Dedifferentiated amniotic fluid mesenchymal stem cell (primary cell): ENCODE measurements around the gene TIMM50.

ENCODE experiments used
- DNase-seq: peaks from one replicate; pipeline ENCODE4 v3.0.0-alpha.2; 2016; ENCODE audit errors: extremely low spot score

Gene TIMM50

GRCh38 chr19:39500543-39500942 is 19.9 kb downstream of the TIMM50 start:
- no peak for DNase-seq

- DNase-seq, result no peak
These were observed 20.7 kb downstream of the TIMM50 start for GRCh38 chr19:39501340-39501739.

DNA sequence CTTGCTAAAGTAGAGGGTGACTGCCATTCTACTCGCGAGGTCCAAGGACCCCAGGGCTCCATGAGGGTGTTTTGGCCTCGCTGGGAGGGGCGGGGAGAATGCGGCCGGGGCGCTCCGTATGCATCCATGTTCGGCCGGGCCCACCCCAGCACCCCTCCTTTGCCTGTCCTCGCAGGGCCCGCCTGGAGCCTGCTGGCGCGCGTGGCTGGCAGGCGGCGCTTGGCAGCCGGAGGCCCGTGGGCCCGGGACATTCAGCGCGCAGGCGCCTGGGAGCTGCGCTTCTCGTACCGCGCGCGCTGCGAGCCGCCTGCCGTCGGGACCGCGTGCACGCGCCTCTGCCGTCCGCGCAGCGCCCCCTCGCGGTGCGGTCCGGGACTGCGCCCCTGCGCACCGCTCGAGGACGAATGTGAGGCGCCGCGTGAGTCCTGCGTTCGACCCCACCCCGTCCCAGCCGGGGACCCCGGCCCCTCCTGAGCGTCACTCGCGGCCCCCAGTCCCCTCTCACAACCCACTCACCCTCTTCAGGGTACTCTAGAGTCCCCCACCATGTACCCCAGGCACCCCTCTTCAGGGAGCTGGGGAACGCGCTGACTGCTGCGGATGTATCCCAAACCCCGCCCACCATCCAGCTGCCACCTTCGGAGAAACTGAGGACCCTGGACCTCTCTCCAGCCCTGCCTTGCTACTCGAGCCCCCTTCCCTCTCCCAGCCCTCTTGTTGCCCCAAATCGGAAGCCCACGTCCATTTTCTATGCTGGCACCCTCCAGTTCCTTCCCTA is 22.2 kb downstream of the TIMM50 start:
- DNase-seq, result peak; percentile 24

- no peak for DNase-seq
These were observed 25.9 kb downstream of the TIMM50 start for GRCh38 chr19:39506598-39506943.

DNA sequence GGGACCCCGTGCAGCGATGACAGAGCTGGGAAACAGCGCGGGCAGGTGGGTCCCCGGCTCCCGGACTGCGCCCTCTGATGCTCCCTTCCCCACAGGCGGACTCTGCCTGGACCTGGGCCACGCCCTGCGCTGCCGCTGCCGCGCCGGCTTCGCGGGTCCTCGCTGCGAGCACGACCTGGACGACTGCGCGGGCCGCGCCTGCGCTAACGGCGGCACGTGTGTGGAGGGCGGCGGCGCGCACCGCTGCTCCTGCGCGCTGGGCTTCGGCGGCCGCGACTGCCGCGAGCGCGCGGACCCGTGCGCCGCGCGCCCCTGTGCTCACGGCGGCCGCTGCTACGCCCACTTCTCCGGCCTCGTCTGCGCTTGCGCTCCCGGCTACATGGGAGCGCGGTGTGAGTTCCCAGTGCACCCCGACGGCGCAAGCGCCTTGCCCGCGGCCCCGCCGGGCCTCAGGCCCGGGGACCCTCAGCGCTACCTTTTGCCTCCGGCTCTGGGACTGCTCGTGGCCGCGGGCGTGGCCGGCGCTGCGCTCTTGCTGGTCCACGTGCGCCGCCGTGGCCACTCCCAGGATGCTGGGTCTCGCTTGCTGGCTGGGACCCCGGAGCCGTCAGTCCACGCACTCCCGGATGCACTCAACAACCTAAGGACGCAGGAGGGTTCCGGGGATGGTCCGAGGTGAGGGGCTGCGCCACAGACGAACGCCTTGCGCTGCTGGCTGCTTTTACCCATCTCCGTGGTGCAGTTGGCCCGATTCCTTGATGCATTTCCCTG is 26.5 kb downstream of the TIMM50 start:
- DNase-seq, result peak; percentile 17

GRCh38 chr19:39507715-39508364 is 27.2 kb downstream of the TIMM50 start:
- DNase-seq, result no peak

DNA sequence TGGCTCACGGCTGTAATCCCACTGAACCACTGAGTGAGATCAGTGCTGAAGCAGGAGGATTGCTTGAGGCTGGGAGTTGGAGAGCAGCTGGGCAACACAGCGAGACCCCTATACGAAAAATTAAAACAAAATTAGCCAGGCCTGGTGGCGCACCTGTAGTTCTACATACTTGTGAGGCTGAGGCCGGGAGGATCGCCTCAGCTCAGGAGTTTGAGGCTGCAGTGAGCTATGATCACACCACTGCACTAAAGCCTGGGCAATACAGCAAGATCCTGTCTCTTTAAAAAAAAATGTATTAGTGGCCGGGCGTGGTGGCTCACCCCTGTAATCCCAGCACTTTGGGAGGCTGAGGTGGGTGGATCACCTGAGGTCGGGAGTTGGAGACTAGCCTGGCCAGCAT is 28.0 kb downstream of the TIMM50 start:
- DNase-seq, result no peak

DNA sequence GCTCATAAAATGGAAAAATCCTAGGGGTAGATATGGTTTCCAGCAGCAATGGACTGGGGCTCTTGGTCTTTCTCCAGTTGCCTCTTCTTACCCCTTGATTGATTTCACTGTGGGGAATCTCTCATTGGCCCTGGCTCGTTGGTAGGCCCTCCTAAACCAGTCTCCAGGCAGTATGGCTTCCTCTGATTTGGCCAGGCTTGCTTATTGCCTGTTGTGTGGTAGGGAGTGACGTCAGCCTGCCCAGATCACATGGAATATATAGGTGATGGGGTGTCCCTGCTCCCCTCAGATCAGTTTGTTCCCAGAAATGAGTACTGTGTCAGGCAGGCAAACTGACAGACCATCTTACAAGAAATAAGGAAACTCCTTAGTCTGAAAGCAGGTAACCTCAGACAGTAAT is 28.6 kb downstream of the TIMM50 start:
- no peak for DNase-seq

- no peak for DNase-seq
These were observed 32.4 kb downstream of the TIMM50 start for GRCh38 chr19:39512988-39513387.

DNA sequence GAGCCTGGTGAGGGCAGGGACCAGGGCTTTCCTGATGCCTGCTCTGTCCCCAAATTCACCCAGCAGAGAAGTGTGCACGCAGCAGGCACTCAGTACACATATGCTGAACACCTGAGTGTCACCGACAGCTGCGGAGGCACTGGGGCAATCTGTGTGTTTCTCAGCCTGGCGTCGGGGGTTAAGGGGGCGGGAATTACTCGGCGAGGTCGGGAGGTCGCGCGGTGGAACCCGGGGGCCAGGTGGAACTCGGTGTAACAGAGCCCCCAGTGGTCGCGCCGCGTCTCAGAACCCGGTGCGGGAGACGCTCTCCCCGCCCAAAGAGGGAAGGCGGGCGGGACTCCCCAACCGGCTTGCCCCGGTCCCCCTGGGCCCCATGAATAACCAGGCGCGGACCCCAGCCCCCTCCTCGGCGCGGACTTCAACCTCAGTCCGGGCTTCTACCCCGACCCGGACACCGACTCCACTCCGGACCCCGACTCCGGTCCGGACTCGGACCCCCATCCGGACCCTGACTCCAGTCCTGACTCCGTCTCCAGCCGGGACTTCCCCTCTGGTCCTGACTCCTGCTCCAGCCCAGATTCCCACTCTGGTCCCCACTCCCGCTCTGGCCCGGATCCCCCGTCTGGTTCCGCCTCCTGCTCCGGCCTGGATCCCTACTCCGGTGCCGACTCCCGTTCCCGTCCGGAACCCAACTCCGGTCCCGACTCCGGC is 34.4 kb downstream of the TIMM50 start, which contains the start of gene SELENOV:
SELENOV (plus strand) TSS at position 300 of the 711 bp plus-strand sequence; CDS start at position 374, 74 bp downstream.
- no peak for DNase-seq

- DNase-seq, result no peak
These were observed 35.0 kb downstream of the TIMM50 start for GRCh38 chr19:39515551-39516191.

DNA sequence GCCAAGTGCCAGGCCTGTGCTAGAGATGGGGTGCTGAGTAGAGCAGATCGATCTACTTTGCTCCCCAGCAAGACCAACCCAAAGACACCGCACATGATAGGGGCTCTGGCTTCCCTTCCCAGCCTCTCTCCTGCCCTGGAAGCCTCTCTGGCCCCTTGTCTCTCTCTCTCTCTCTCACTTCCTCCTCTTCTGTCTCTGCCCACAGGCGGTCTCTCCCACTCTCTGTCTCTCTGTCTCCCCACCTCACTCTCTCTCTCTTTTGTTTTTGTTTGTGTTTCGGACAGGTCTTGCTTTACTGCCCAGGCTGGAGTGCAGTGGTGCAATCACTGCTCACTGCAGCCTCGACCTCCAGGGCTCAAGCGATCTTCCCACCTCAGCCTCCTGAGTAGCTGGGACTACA is 35.6 kb downstream of the TIMM50 start:
- no peak for DNase-seq

DNA sequence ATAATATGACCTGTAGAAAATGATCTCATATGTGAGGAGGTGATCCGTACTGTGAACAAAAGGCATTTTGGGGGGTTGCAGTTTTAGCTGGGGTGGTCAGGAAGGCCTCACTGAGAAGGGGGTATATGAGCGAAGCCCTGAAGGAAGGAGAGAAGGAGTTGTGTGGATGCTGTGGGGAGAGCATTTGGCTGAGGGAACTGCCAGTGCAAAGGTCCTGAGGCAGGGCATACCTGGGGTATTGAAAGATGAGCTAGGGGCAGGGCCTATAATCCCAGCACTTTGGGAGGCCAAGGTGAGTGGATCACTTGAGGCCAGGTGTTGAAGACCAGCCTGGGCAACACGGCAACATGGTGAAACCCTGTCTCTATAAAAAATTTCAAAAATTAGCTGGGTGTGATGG is 36.8 kb downstream of the TIMM50 start:
- DNase-seq, result no peak

GRCh38 chr19:39518458-39518857 is 37.8 kb downstream of the TIMM50 start:
- no peak for DNase-seq

DNA sequence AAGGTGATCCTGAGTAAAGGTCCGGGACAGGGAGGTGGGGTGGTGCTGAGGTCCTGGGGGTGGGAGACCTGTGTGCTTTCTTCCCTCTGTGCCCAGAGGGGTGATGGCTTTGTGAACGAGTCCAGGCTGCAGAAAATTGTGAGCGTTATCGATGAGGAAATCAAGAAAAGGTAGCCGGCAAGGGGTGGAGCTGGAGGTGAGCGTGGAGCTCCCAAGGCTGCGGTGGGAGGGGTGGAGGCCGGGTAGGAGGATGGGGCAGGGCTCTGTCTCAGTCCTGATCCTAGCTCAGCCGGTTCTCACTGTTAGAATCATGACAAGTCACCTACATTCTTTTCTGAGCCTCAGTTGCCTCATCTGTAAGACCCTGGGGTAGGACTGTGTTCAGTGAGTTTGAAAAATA is 38.3 kb downstream of the TIMM50 start:
- DNase-seq, result no peak

- DNase-seq, result no peak
These were observed 40.2 kb downstream of the TIMM50 start for GRCh38 chr19:39520541-39521484.

- no peak for DNase-seq
These were observed 43.9 kb downstream of the TIMM50 start for GRCh38 chr19:39524495-39524894.

- DNase-seq, result no peak
These were observed 44.6 kb downstream of the TIMM50 start for GRCh38 chr19:39525205-39525604.

DNA sequence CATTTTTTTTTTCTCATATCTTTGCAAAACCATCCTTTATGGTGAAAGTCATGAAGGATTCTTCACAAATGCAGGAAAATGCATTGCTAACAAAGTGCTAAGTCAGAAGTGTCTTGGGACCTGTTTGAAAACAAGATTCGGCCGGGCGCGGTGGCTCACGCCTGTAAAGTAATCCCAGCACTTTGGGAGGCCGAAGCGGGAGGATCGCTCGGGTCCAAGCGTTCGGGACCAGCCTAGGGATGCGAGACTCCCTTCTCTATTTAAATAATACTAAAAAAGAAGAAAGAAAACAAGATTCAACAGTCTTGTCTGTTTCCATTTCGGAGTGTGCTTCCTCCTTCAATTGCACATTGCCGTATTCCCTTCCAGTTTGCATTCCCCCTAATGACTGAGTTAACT is 51.2 kb downstream of the TIMM50 start:
- DNase-seq, result no peak

GRCh38 chr19:39532233-39533002 is 51.8 kb downstream of the TIMM50 start, which contains the start of gene EID2B:
EID2B (minus strand) TSS chr19:39532852; CDS start chr19:39532802, 50 bp downstream.
- DNase-seq, result peak; percentile 95
